ENCODE measurements around the gene ADAMTS15. TPM values are rescaled to one million over a fixed set of nuclear protein-coding genes. Genes with fewer than 3 reads are reported as not detected.

Gene ADAMTS15
- total and polyA plus RNA-seq, 2 donors (not counting 3 experiments of a cell fraction or from before 2014, with no cell fraction given): 0.08 TPM; not detected in 1

- Histone ChIP-seq H3K4me3 (replicated peaks in 1 of 3; ENCODE audit: insufficient read depth in 1 of 3, low read depth in 1 of 3, low read length in 3 of 3) (no peak overlapping the region), H3K27me3 (ENCODE audit: control insufficient read depth in 2 of 2, insufficient read depth in 2 of 2, low read length in 2 of 2) (peaks cover 27 to 34% of the 10 kb centered on the region in 2 experiments), H4K20me1 (replicated peaks; ENCODE audit: control insufficient read depth, extremely low read depth, insufficient read depth, low read length) (no peaks in the 10 kb centered on the region), H3K27ac (ENCODE audit: insufficient read depth, low read depth, low read length) (no peak overlapping the region), H3K79me2 (ENCODE audit: control insufficient read depth, insufficient read depth, low read length) (no peaks in the 10 kb centered on the region), H3K4me2 (ENCODE audit: insufficient read depth, low read length) (no peak overlapping the region), H2AFZ (ENCODE audit: low read depth, low read length) (no peak overlapping the region), H3K4me1 (ENCODE audit: control insufficient read depth, extremely low read depth, insufficient read depth, low read length) (no peaks in the 10 kb centered on the region), H3K9me3 (replicated peaks; ENCODE audit: control insufficient read depth, insufficient read depth, low read length) (no peaks in the 10 kb centered on the region), H3K9me1 (replicated peaks; ENCODE audit: control insufficient read depth, extremely low read depth, insufficient read depth, low read length) (no peaks in the 10 kb centered on the region), H3K36me3 (ENCODE audit: control insufficient read depth in 2 of 2, extremely low read depth in 1 of 2, insufficient read depth in 2 of 2, low read length in 2 of 2) (no peaks in the 10 kb centered on the region), H3K9ac (replicated peaks; ENCODE audit: extremely low read depth, insufficient read depth, low read length) (no peak overlapping the region)
- ChIA-PET POLR2A (no interaction called here), CTCF (interaction anchor here (1.2 to 1.5 kb wide), 3 partner anchors 15 to 412 kb away, joined by 3 to 6 read pairs (median 3); no protein-coding TSS in a partner anchor)
- intact Hi-C loops (cut with micrococcal nuclease): loop anchor here (5.0 kb wide), 1 partner anchor 182 kb away; no protein-coding TSS in a partner anchor
- no peak for TF ChIP-seq MAX (IDR thresholded peaks at IDR 0.05; ENCODE audit: insufficient read depth, insufficient read length)
- TF ChIP-seq POLR2AphosphoS5 (IDR thresholded peaks at IDR 0.05; ENCODE audit: insufficient read depth, low read depth, low read length): no peak
- TF ChIP-seq MYC (IDR thresholded peaks at IDR 0.05; ENCODE audit: low read depth, low read length): no peak
- no peak for TF ChIP-seq POLR2A (IDR thresholded peaks at IDR 0.05; ENCODE audit: low read depth, low read length)
- TF ChIP-seq JUN (IDR thresholded peaks at IDR 0.05; ENCODE audit: borderline replicate concordance, insufficient read depth, insufficient read length, low read depth): no peak
- no peak for TF ChIP-seq FOS (IDR thresholded peaks at IDR 0.05; ENCODE audit: borderline replicate concordance, insufficient read depth, low read length)
- no peak for TF ChIP-seq CTCF (IDR thresholded peaks at IDR 0.05; ENCODE audit: extremely low read depth in 1 of 2, insufficient read depth in 1 of 2, low read depth in 1 of 2, low read length in 2 of 2)
- DNase-seq (ENCODE audit: low read depth, low spot score) (no peak), FAIRE-seq (no peak)
- no TSS peak for BruUV-seq (replicated peaks)
- dilution Hi-C loops (cut with MboI; ENCODE audit: extremely low pct_ligation_motif_present, low sequenced_read_pairs): loop anchor here (25.0 kb wide), 1 partner anchor 412 kb away; no protein-coding TSS in a partner anchor
These were observed 1.7 kb downstream of the ADAMTS15 start for GRCh38 chr11:130449996-130450769.

Measured in endothelial cell of umbilical vein (primary cell).